Keratinocyte (primary cell): ENCODE measurements around the gene RBM10. TPM values are rescaled to one million over a fixed set of nuclear protein-coding genes. Genes with fewer than 3 reads are reported as not detected.

Source experiments
- DNase-seq: peaks from one replicate; pipeline ENCODE4 v3.0.0-alpha.2; 2011; ENCODE audit warnings: low read depth, missing footprints, low spot score
- FAIRE-seq: peaks from 2 replicates; lab custom pipeline; 2011; peaks lifted over from hg19 to GRCh38; lab: Jason Lieb, UNC
- H2AFZ ChIP-seq: 2 replicates; pipeline ENCODE4 v1.6.0; 2012; ENCODE audit warnings: low read length, control low read depth, inconsistent platforms; ENCODE audit not compliant: control insufficient read depth
- H3K27ac ChIP-seq: 2 replicates; pipeline ENCODE4 v1.5.1; 2011; ENCODE audit warnings: low read length; ENCODE audit not compliant: control insufficient read depth, insufficient read depth
- H3K27me3 ChIP-seq: 3 replicates; pipeline ENCODE4 v1.6.0; 2011; ENCODE audit warnings: low read length; ENCODE audit not compliant: control insufficient read depth, insufficient read depth; ENCODE audit errors: extremely low read depth
- H3K36me3 ChIP-seq, 2 experiments: 2 replicates in 1 of 2; 3 replicates in 1 of 2; pipeline ENCODE4 v1.5.1; 2011; ENCODE audit warnings: low read length in 2 of 2, mild to moderate bottlenecking in 1 of 2; ENCODE audit not compliant: control insufficient read depth in 2 of 2, insufficient read depth in 2 of 2; ENCODE audit errors: extremely low read depth in 1 of 2
- H3K4me1 ChIP-seq: 3 replicates; pipeline ENCODE4 v1.5.1; 2011; ENCODE audit warnings: low read length; ENCODE audit not compliant: control insufficient read depth, insufficient read depth; ENCODE audit errors: extremely low read depth
- H3K4me2 ChIP-seq: 3 replicates; pipeline ENCODE4 v1.6.0; 2011; ENCODE audit warnings: low read depth, low read length; ENCODE audit not compliant: control insufficient read depth, insufficient read depth; ENCODE audit errors: extremely low read depth
- H3K4me3 ChIP-seq, 3 experiments: fragments of 200-600 bp in 1 of 3; sonication (generic) in 1 of 3; 2 replicates in 2 of 3; 3 replicates in 1 of 3; pipeline ENCODE4 v1.5.1; 2011 to 2016; ENCODE audit warnings: low read length in 3 of 3, mild to moderate bottlenecking in 3 of 3, control low read depth in 2 of 3, inconsistent platforms in 1 of 3, low read depth in 1 of 3, mixed read lengths in 1 of 3, mixed run types in 1 of 3, moderate library complexity in 1 of 3; ENCODE audit not compliant: control insufficient read depth in 2 of 3, insufficient read depth in 2 of 3; ENCODE audit errors: extremely low read depth in 1 of 3
- H3K79me2 ChIP-seq: 2 replicates; pipeline ENCODE4 v1.6.0; 2012; ENCODE audit warnings: low read length; ENCODE audit not compliant: control insufficient read depth, insufficient read depth
- H3K9ac ChIP-seq: 3 replicates; pipeline ENCODE4 v1.6.0; 2011; ENCODE audit warnings: low read length; ENCODE audit not compliant: control insufficient read depth, insufficient read depth; ENCODE audit errors: extremely low read depth
- H3K9me1 ChIP-seq: 3 replicates; pipeline ENCODE4 v1.6.0; 2011; ENCODE audit warnings: low read length; ENCODE audit not compliant: control insufficient read depth, insufficient read depth; ENCODE audit errors: extremely low read depth
- H3K9me3 ChIP-seq: 2 replicates; pipeline ENCODE4 v1.5.1; 2012; ENCODE audit warnings: low read depth, low read length; ENCODE audit not compliant: control insufficient read depth
- H4K20me1 ChIP-seq: 3 replicates; pipeline ENCODE4 v1.6.0; 2011; ENCODE audit warnings: low read length; ENCODE audit not compliant: control insufficient read depth, insufficient read depth; ENCODE audit errors: extremely low read depth
- CTCF ChIP-seq, 3 experiments: IDR thresholded peaks in 1 of 3; conservative IDR thresholded peaks in 1 of 3; optimal IDR thresholded peaks in 1 of 3; 2 replicates in 2 of 3; 3 replicates in 1 of 3; pipeline versions ENCODE3 to v1.5.1; 2011; ENCODE audit warnings: low read length in 3 of 3, mild to moderate bottlenecking in 3 of 3, moderate library complexity in 2 of 3, control low read depth in 1 of 3, inconsistent platforms in 1 of 3; ENCODE audit not compliant: insufficient read depth in 2 of 3; ENCODE audit errors: extremely low read depth in 1 of 3
- EZH2 ChIP-seq: IDR thresholded peaks from one replicate; pipeline ENCODE4 v1.6.1; 2012; ENCODE audit warnings: inconsistent platforms, mild to moderate bottlenecking, low read length, moderate library complexity
- dilution Hi-C: fragments of 300-500 bp; cut with MboI; formaldehyde crosslinking; loops from one replicate; pipeline ENCODE4 v1.7.0; 2020; ENCODE audit warnings: low sequenced_read_pairs; ENCODE audit not compliant: extremely low pct_ligation_motif_present
- polyA plus RNA-seq, 5 experiments: library from polyadenylated mRNA; depleted of rRNA in 3 of 5; stranded (reverse) in 3 of 5; stranded (forward) in 1 of 5; unstranded in 1 of 5; fragments of >200 nt; gene quantifications; 1 replicate in 1 of 5; 2 replicates in 3 of 5; 3 replicates in 1 of 5; pipeline versions ENCODE4 v1.2.1 to v1.2.3, GENCODE V29; 2011 to 2012; ENCODE audit warnings: missing spikeins in 2 of 5, low read depth in 1 of 5, low replicate concordance in 1 of 5

Gene RBM10
- polyA plus RNA-seq, 1 donor (not counting 4 experiments of a cell fraction or from before 2014, with no cell fraction given), result 10.8 TPM

GRCh38 chrX:47179221-47179927 is 34.4 kb downstream of the RBM10 start:
- dilution Hi-C loops, result no loop called here
- Histone ChIP-seq H3K9me3 (no peaks in the 10 kb centered on the region), H3K9me1 (no peaks in the 10 kb centered on the region), H3K9ac (peak overlapping the region; percentile 15), H2AFZ (no peak overlapping the region), H3K27me3 (no peaks in the 10 kb centered on the region), H3K36me3 (peaks cover 4 to 16% of the 10 kb centered on the region in 2 experiments), H3K4me3 (no peak overlapping the region), H3K4me2 (no peak overlapping the region), H3K79me2 (no peaks in the 10 kb centered on the region), H3K4me1 (peaks cover 16% of the 10 kb centered on the region), H3K27ac (no peak overlapping the region), H4K20me1 (no peaks in the 10 kb centered on the region)
- TF ChIP-seq EZH2 (no peak), CTCF (optimal IDR thresholded peaks at IDR 0.05 in 1 of 3, IDR thresholded peaks at IDR 0.05 in 1 of 3, conservative IDR thresholded peaks at IDR 0.05 in 1 of 3; ENCODE audit: extremely low read depth in 1 of 3, insufficient read depth in 2 of 3, low read length in 3 of 3) (peak in 1 of 3 experiments; percentile 13)
- no peak for DNase-seq
- no peak for FAIRE-seq

- H2AFZ ChIP-seq, result no peak overlapping the region
- no peak overlapping the region for H3K27ac ChIP-seq
- H3K4me1 ChIP-seq, result peaks cover 16% of the 10 kb centered on the region
- H3K9ac ChIP-seq, result no peak overlapping the region
- TF ChIP-seq EZH2, result no peak
- no peak for TF ChIP-seq CTCF (optimal IDR thresholded peaks at IDR 0.05 in 1 of 3, IDR thresholded peaks at IDR 0.05 in 1 of 3, conservative IDR thresholded peaks at IDR 0.05 in 1 of 3; ENCODE audit: extremely low read depth in 1 of 3, insufficient read depth in 2 of 3, low read length in 3 of 3)
- DNase-seq, result no peak
- no peaks in the 10 kb centered on the region for H4K20me1 ChIP-seq
- dilution Hi-C loops, result no loop called here
- H3K4me3 ChIP-seq, result no peak overlapping the region
- no peak overlapping the region for H3K4me2 ChIP-seq
- FAIRE-seq, result no peak
- H3K79me2 ChIP-seq, result no peaks in the 10 kb centered on the region
- H3K36me3 ChIP-seq, result peaks cover 4 to 16% of the 10 kb centered on the region in 2 experiments
- H3K9me1 ChIP-seq, result no peaks in the 10 kb centered on the region
- H3K9me3 ChIP-seq, result no peaks in the 10 kb centered on the region
- no peaks in the 10 kb centered on the region for H3K27me3 ChIP-seq
Observed at GRCh38 chrX:47179928-47180255, 34.9 kb downstream of the RBM10 start.
